ENCODE results near the gene GLT6D1.

- TF ChIP-seq CTCF (IDR thresholded peaks at IDR 0.05) (no peak), POLR2A (IDR thresholded peaks at IDR 0.05) (no peak)
Measured at GRCh38 chr9:135684691-135685090, 45.4 kb upstream of the GLT6D1 start.
